ACC112 (cell line): Measurements from ENCODE around the gene RBM41.
"Not testable (repeated sequence)": the region's sequence is repeated elsewhere in the genome, so short reads cannot be mapped to it uniquely, and the experiment has no call there.

Source experiments
- H2AFZ ChIP-seq: fragments of 200-600 bp; sonication (generic); one replicate; pipeline ENCODE4 v1.6.0; 2017; ENCODE audit warnings: antibody characterized with exemption, low read length; ENCODE audit not compliant: unreplicated experiment
- H3K27ac ChIP-seq: fragments of 200-600 bp; sonication (generic); 2 replicates; pipeline ENCODE4 v1.5.1; 2014; ENCODE audit warnings: low read depth, mild to moderate bottlenecking, antibody characterized with exemption, low read length, moderate library complexity
- H3K27me3 ChIP-seq: fragments of 200-600 bp; sonication (generic); 2 replicates; pipeline ENCODE4 v1.6.1; 2014; ENCODE audit warnings: mild to moderate bottlenecking, antibody characterized with exemption, low read length, moderate library complexity, mixed read lengths; ENCODE audit not compliant: insufficient read depth
- H3K36me3 ChIP-seq: fragments of 200-600 bp; sonication (generic); 2 replicates; pipeline ENCODE4 v1.6.1; 2016; ENCODE audit warnings: mild to moderate bottlenecking, antibody characterized with exemption, low read length, moderate library complexity, mixed read lengths; ENCODE audit not compliant: insufficient read depth
- H3K4me1 ChIP-seq: fragments of 200-600 bp; sonication (generic); one replicate; pipeline ENCODE4 v1.6.1; 2016; ENCODE audit warnings: low read length, mixed read lengths; ENCODE audit not compliant: insufficient read depth, unreplicated experiment, control insufficient read depth
- H3K4me3 ChIP-seq: fragments of 200-600 bp; sonication (generic); 2 replicates; pipeline ENCODE4 v1.5.1; 2014; ENCODE audit warnings: mild to moderate bottlenecking, low read depth, low read length
- H3K79me2 ChIP-seq: fragments of 200-600 bp; sonication (generic); one replicate; pipeline ENCODE4 v1.6.0; 2016; ENCODE audit warnings: low read length; ENCODE audit not compliant: control insufficient read depth, unreplicated experiment, insufficient read depth

Gene RBM41

GRCh38 chrX:107118322-107119147 lies at the start of gene RBM41:
Gene RBM41, minus strand, starts transcription at chrX:107118822. Its CDS starts 49 bp downstream, at chrX:107118773.
- peaks cover 16% of the 10 kb centered on the region for H3K79me2 ChIP-seq
- H3K4me3 ChIP-seq = peak within 1 kb of the TSS; percentile 85
- peaks cover 6% of the 10 kb centered on the region for H3K4me1 ChIP-seq
- no peak within 1 kb of the TSS for H3K27ac ChIP-seq
- peaks cover 9% of the 10 kb centered on the region for H3K36me3 ChIP-seq
- no peaks in the 10 kb centered on the region for H3K27me3 ChIP-seq
- peak within 1 kb of the TSS; percentile 99 for H2AFZ ChIP-seq

GRCh38 chrX:107168257-107168656 lies 49.6 kb upstream of the RBM41 start:
- Histone ChIP-seq H3K27ac (no peak overlapping the region), H3K27me3 (no peaks in the 10 kb centered on the region)

GRCh38 chrX:107167163-107167921 lies 48.7 kb upstream of the RBM41 start:
- no peak overlapping the region for H3K4me3 ChIP-seq
- H3K27me3 ChIP-seq = no peaks in the 10 kb centered on the region
- no peak overlapping the region for H3K27ac ChIP-seq
- no peaks in the 10 kb centered on the region for H3K36me3 ChIP-seq
- no peaks in the 10 kb centered on the region for H3K4me1 ChIP-seq
- H3K79me2 ChIP-seq = no peaks in the 10 kb centered on the region
- H2AFZ ChIP-seq = no peak overlapping the region

More at GRCh38 chrX:107168257-107168656, 49.6 kb upstream of the RBM41 start:
- no peak overlapping the region for H2AFZ ChIP-seq
- H3K4me1 ChIP-seq = no peaks in the 10 kb centered on the region
- H3K36me3 ChIP-seq = no peaks in the 10 kb centered on the region
- H3K79me2 ChIP-seq = no peaks in the 10 kb centered on the region
- H3K4me3 ChIP-seq = no peak overlapping the region

GRCh38 chrX:107157618-107158017 lies 39.0 kb upstream of the RBM41 start:
- H2AFZ ChIP-seq, H3K4me1 ChIP-seq, H3K36me3 ChIP-seq, H3K27me3 ChIP-seq, H3K4me3 ChIP-seq, H3K79me2 ChIP-seq, H3K27ac ChIP-seq: not testable (repeated sequence)

- not testable (repeated sequence) for H2AFZ ChIP-seq, H3K4me3 ChIP-seq
Observed at GRCh38 chrX:107155621-107156430, 37.2 kb upstream of the RBM41 start.

DNA sequence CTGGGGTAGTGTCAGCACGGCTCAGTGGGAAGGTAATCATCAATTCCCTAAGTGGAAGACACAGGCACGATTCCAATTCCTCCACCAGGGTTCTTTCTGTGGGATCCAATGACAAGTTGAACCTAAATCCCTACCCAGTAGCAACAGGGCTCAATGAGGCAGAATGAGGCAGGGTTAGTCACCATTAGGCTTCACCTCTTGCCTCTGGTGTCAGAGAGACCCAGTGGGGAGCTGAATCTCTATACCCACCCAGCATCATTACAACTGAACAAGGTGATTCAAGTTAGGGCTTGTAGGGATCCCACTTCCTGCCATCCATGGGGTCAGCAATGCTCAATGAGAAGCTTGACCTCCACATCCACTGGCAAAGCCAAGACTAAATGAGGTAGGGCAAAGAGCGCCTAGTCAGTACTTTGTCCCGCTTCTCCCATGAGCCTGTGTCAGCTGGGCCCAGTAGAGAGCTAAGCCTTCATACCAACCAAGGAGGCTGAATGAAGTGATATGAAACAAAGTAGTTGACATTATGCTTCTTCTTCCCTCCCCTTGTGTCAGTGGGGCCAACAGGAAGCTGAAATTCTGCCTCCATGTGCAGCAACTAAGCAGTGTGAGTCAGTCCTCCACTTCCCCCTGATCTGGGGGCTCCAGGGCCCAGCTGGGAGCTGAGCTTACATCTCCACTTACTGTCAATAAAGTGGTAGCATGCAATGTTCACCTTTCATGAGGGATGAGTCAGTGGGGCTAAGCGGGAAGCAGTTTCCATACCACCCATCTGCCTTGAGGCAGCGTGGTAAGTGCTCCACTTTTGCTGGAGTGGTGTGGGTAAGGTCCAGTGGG lies 36.4 kb upstream of the RBM41 start:
- H2AFZ ChIP-seq = no peak overlapping the region

More at GRCh38 chrX:107155621-107156430, 37.2 kb upstream of the RBM41 start:
- not testable (repeated sequence) for H3K79me2 ChIP-seq, H3K4me1 ChIP-seq, H3K36me3 ChIP-seq, H3K27me3 ChIP-seq, H3K27ac ChIP-seq

GRCh38 chrX:107153005-107153404 lies 34.4 kb upstream of the RBM41 start:
- H2AFZ ChIP-seq = no peak overlapping the region
- no peaks in the 10 kb centered on the region for H3K27me3 ChIP-seq
- no peaks in the 10 kb centered on the region for H3K79me2 ChIP-seq
- no peak overlapping the region for H3K4me3 ChIP-seq
- H3K36me3 ChIP-seq = no peaks in the 10 kb centered on the region
- no peak overlapping the region for H3K27ac ChIP-seq
- peaks cover 3% of the 10 kb centered on the region for H3K4me1 ChIP-seq

More for the DNA sequence above, 36.4 kb upstream of the RBM41 start:
- Histone ChIP-seq H3K4me1 (peaks cover 3% of the 10 kb centered on the region), H3K4me3 (no peak overlapping the region), H3K79me2 (no peaks in the 10 kb centered on the region), H3K36me3 (no peaks in the 10 kb centered on the region), H3K27ac (no peak overlapping the region), H3K27me3 (no peaks in the 10 kb centered on the region)

GRCh38 chrX:107146670-107147069 lies 28.0 kb upstream of the RBM41 start:
- H3K79me2 ChIP-seq = no peaks in the 10 kb centered on the region
- no peaks in the 10 kb centered on the region for H3K36me3 ChIP-seq
- no peaks in the 10 kb centered on the region for H3K27me3 ChIP-seq

GRCh38 chrX:107135965-107136307 lies 17.3 kb upstream of the RBM41 start:
- H3K27ac ChIP-seq = peak overlapping the region; percentile 70
- H3K79me2 ChIP-seq = no peaks in the 10 kb centered on the region
- peak overlapping the region; percentile 50 for H2AFZ ChIP-seq
- H3K36me3 ChIP-seq = no peaks in the 10 kb centered on the region
- H3K4me1 ChIP-seq = peaks cover 15% of the 10 kb centered on the region
- no peaks in the 10 kb centered on the region for H3K27me3 ChIP-seq
- H3K4me3 ChIP-seq = no peak overlapping the region

More at GRCh38 chrX:107146670-107147069, 28.0 kb upstream of the RBM41 start:
- no peak overlapping the region for H3K4me3 ChIP-seq
- no peaks in the 10 kb centered on the region for H3K4me1 ChIP-seq
- no peak overlapping the region for H3K27ac ChIP-seq
- no peak overlapping the region for H2AFZ ChIP-seq
